Adipocyte (in vitro differentiated cells): ENCODE results near the gene NELL1.

Experiments
- DNase-seq: peaks from one replicate; pipeline ENCODE4 v3.0.0-alpha.2; 2015; ENCODE audit warnings: low read depth
- H3K27me3 ChIP-seq: replicated peaks from 2 replicates; pipeline ENCODE4 v1.7.0; 2013; ENCODE audit warnings: mild to moderate bottlenecking, low read length, moderate library complexity; ENCODE audit not compliant: control insufficient read depth, insufficient read depth
- H3K36me3 ChIP-seq: 2 replicates; pipeline ENCODE4 v1.7.0; 2013; ENCODE audit warnings: low read length, mild to moderate bottlenecking, moderate library complexity; ENCODE audit not compliant: control insufficient read depth, insufficient read depth, severe bottlenecking
- H3K4me1 ChIP-seq: 2 replicates; pipeline ENCODE4 v1.7.0; 2013; ENCODE audit warnings: mild to moderate bottlenecking, low read length, moderate library complexity; ENCODE audit not compliant: control insufficient read depth, insufficient read depth
- H3K4me3 ChIP-seq: 2 replicates; pipeline ENCODE4 v1.7.0; 2013; ENCODE audit warnings: mild to moderate bottlenecking, low read length, moderate library complexity
- H3K9ac ChIP-seq: 2 replicates; pipeline ENCODE4 v1.7.0; 2013; ENCODE audit warnings: mild to moderate bottlenecking, low read length, moderate library complexity
- H3K9me3 ChIP-seq: 2 replicates; pipeline ENCODE4 v1.7.0; 2013; ENCODE audit warnings: mild to moderate bottlenecking, low read length, moderate library complexity; ENCODE audit not compliant: control insufficient read depth

NELL1 gene

DNA sequence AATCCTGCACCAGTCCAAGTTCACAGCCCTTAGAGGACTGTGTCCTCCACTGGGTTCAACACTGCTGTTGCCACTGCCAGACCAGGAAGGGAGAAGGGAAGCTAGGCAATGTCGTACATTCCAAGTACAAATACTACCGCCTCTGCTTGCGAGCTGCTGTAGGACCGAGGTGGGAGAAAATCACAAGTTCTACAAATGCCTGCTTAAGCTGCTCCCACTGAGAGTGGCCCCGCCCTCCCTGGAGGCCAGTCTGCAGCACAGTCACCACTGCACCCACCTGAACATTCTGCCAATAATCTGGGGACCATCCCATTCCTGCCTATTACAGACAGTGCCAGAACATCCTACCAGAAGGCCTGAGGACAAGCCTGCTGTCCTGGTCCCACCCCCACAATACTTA lies 816.0 kb downstream of the NELL1 start:
- Histone ChIP-seq H3K9ac (no peak overlapping the region), H3K36me3 (no peaks in the 10 kb centered on the region), H3K9me3 (peaks cover 2% of the 10 kb centered on the region), H3K27me3 (peaks cover 2% of the 10 kb centered on the region), H3K4me1 (no peaks in the 10 kb centered on the region), H3K4me3 (no peak overlapping the region)
- no peak for DNase-seq

- H3K4me3 ChIP-seq: no peak overlapping the region
- H3K36me3 ChIP-seq: no peaks in the 10 kb centered on the region
- DNase-seq: no peak
- peaks cover 6% of the 10 kb centered on the region for H3K9me3 ChIP-seq
- H3K9ac ChIP-seq: no peak overlapping the region
- H3K27me3 ChIP-seq: no peaks in the 10 kb centered on the region
- H3K4me1 ChIP-seq: no peaks in the 10 kb centered on the region
Observed at GRCh38 chr11:21489416-21490115, 820.2 kb downstream of the NELL1 start.

DNA sequence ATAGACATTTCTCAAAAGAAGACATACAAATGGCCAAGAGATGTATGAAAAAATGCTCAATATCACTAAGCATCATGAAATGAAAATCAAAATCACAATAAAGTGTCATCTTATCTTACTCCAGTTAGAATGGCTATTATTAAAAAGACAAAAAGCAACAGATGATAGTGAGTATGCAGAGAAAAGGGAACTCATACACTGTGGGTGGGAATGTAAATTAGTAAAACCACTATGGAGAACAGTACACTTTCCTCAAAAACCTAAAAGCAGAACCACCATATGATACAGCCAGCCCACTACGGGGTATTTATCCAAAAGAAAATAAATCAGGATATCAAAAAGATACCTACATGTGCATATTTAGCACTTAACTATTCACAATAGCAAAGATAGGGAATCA lies 823.5 kb downstream of the NELL1 start:
- H3K9ac ChIP-seq: no peak overlapping the region
- no peak for DNase-seq
- H3K4me3 ChIP-seq: no peak overlapping the region
- peaks cover 6% of the 10 kb centered on the region for H3K9me3 ChIP-seq
- H3K36me3 ChIP-seq: no peaks in the 10 kb centered on the region
- H3K27me3 ChIP-seq: no peaks in the 10 kb centered on the region
- no peaks in the 10 kb centered on the region for H3K4me1 ChIP-seq

- no peaks in the 10 kb centered on the region for H3K4me1 ChIP-seq
- no peaks in the 10 kb centered on the region for H3K27me3 ChIP-seq
- H3K4me3 ChIP-seq: no peak overlapping the region
- H3K36me3 ChIP-seq: no peaks in the 10 kb centered on the region
- no peak overlapping the region for H3K9ac ChIP-seq
- peaks cover 6% of the 10 kb centered on the region for H3K9me3 ChIP-seq
- no peak for DNase-seq
Observed at GRCh38 chr11:21494946-21495345, 825.6 kb downstream of the NELL1 start.

DNA sequence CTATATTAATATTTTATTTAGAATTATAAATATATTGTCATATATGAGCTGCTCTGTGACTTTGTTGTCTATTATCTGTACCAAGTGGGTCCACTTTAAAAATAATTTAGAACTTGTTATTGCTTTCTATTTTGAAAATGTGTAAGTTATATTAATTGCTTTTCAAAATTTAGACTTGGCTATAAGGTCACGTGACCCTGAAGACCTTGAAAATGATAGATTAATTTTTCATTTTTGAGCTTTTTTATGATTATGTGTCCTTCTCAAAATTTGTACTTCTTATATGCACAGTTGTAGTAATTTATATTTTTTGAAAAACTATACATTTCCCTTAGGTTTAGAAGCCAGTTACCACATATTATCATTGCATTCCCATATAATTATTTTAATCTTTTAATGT lies 826.5 kb downstream of the NELL1 start:
- Histone ChIP-seq H3K4me1 (no peaks in the 10 kb centered on the region), H3K27me3 (no peaks in the 10 kb centered on the region), H3K4me3 (no peak overlapping the region), H3K36me3 (no peaks in the 10 kb centered on the region), H3K9me3 (no peaks in the 10 kb centered on the region), H3K9ac (no peak overlapping the region)
- DNase-seq: no peak

- Histone ChIP-seq H3K9ac (no peak overlapping the region), H3K36me3 (no peaks in the 10 kb centered on the region), H3K27me3 (peaks cover 6% of the 10 kb centered on the region), H3K4me1 (no peaks in the 10 kb centered on the region), H3K9me3 (no peaks in the 10 kb centered on the region), H3K4me3 (no peak overlapping the region)
- no peak for DNase-seq
Observed at GRCh38 chr11:21501245-21501644, 831.9 kb downstream of the NELL1 start.

DNA sequence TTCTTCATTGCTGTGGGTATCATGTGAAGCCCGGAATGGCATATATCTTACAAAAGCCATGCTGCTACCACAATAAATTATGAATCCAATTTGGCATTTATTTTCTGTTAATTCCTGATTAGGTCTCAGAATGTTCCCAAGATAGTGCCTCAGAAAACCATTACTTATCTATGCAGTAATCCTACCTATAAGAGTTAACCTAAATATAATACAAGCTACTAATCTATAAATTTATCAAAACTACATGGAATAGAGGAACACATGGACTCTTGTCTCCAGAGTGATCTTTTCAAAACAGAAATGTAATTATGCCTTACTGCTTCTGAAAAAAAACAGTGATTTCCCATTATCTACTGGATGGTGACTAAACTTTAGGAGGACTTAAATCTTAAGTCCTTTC lies 835.7 kb downstream of the NELL1 start:
- Histone ChIP-seq H3K4me3 (no peak overlapping the region), H3K9me3 (no peaks in the 10 kb centered on the region), H3K36me3 (no peaks in the 10 kb centered on the region), H3K9ac (no peak overlapping the region), H3K4me1 (no peaks in the 10 kb centered on the region), H3K27me3 (peaks cover 6% of the 10 kb centered on the region)
- DNase-seq: no peak

GRCh38 chr11:21511835-21512440 lies 842.6 kb downstream of the NELL1 start:
- no peaks in the 10 kb centered on the region for H3K4me1 ChIP-seq
- H3K36me3 ChIP-seq: no peaks in the 10 kb centered on the region
- peak; percentile 2 for DNase-seq
- H3K9me3 ChIP-seq: no peaks in the 10 kb centered on the region
- no peak overlapping the region for H3K9ac ChIP-seq
- no peaks in the 10 kb centered on the region for H3K27me3 ChIP-seq
- H3K4me3 ChIP-seq: no peak overlapping the region

DNA sequence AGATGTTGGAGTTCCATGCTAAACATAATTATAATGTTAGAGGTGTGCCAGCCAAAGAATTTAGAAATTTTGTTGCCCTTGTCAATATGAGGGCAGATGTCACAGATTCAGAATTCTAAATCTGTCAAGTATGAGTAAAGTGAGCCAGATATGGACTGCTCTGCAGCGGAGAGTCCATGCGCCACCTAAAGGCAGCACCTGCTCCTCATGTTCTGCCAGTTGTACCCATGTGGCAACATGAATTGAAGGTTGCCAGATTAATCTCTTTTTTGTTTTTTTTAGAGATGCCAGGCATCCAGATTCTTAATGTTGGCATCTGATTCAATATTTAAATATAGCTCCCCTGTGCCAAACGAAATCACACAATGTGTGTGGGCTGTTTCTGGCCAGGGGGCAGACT lies 844.9 kb downstream of the NELL1 start:
- Histone ChIP-seq H3K9ac (no peak overlapping the region), H3K4me3 (no peak overlapping the region), H3K36me3 (no peaks in the 10 kb centered on the region), H3K27me3 (peaks cover 5% of the 10 kb centered on the region), H3K9me3 (no peaks in the 10 kb centered on the region), H3K4me1 (no peaks in the 10 kb centered on the region)
- no peak for DNase-seq

GRCh38 chr11:21520244-21520643 lies 850.9 kb downstream of the NELL1 start:
- DNase-seq: no peak
- H3K27me3 ChIP-seq: peaks cover 5% of the 10 kb centered on the region
- H3K4me3 ChIP-seq: no peak overlapping the region
- H3K9me3 ChIP-seq: no peaks in the 10 kb centered on the region
- no peaks in the 10 kb centered on the region for H3K36me3 ChIP-seq
- H3K4me1 ChIP-seq: no peaks in the 10 kb centered on the region
- H3K9ac ChIP-seq: no peak overlapping the region

- Histone ChIP-seq H3K4me3 (no peak overlapping the region), H3K27me3 (peaks cover 4% of the 10 kb centered on the region), H3K9ac (no peak overlapping the region), H3K36me3 (no peaks in the 10 kb centered on the region), H3K9me3 (no peaks in the 10 kb centered on the region), H3K4me1 (no peaks in the 10 kb centered on the region)
- DNase-seq: no peak
Observed at GRCh38 chr11:21529187-21529586, 859.8 kb downstream of the NELL1 start.

DNA sequence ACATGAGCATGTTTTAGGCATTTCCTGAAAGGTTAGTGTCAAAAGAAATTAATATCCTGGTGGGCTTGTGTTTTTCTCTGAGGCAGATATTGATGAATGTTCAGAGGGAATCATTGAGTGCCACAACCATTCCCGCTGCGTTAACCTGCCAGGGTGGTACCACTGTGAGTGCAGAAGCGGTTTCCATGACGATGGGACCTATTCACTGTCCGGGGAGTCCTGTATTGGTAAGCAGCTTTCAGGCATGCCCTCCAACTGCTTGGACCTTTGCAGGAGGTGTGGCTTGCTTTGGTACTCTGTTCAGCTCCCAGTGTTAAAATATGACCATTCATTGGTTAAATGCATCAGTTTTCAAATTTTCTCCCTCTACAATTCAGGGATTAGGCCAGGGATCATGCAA lies 864.9 kb downstream of the NELL1 start:
- DNase-seq: no peak
- no peaks in the 10 kb centered on the region for H3K36me3 ChIP-seq

More for the DNA sequence above, 864.9 kb downstream of the NELL1 start:
- Histone ChIP-seq H3K4me1 (no peaks in the 10 kb centered on the region), H3K9ac (no peak overlapping the region), H3K4me3 (no peak overlapping the region), H3K27me3 (peaks cover 4% of the 10 kb centered on the region), H3K9me3 (no peaks in the 10 kb centered on the region)
